ENCODE measurements around the gene KRT7. TPM values are rescaled to one million over a fixed set of nuclear protein-coding genes. Genes with fewer than 3 reads are reported as not detected.

KRT7 gene
- total RNA-seq, 1 donor from 2014 or later, result 768 TPM

GRCh38 chr12:52213564-52214420 lies 19.3 kb upstream of the KRT7 start:
- H3K4me3 ChIP-seq (ENCODE audit: low read depth, low read length), result no peak overlapping the region
- TF ChIP-seq CTCF (conservative IDR thresholded peaks at IDR 0.05; ENCODE audit: low read depth, low read length), result peak; percentile 100
- DNase-seq (ENCODE audit: low read depth), result no peak

- peak; percentile 11 for TF ChIP-seq CTCF (conservative IDR thresholded peaks at IDR 0.05; ENCODE audit: low read depth, low read length)
- H3K4me3 ChIP-seq (ENCODE audit: low read depth, low read length), result no peak overlapping the region
- DNase-seq (ENCODE audit: low read depth), result no peak
These were observed 18.6 kb upstream of the KRT7 start for GRCh38 chr12:52214421-52214802.

GRCh38 chr12:52215587-52216031 lies 17.4 kb upstream of the KRT7 start:
- no peak for TF ChIP-seq CTCF (conservative IDR thresholded peaks at IDR 0.05; ENCODE audit: low read depth, low read length)
- no peak overlapping the region for H3K4me3 ChIP-seq (ENCODE audit: low read depth, low read length)
- DNase-seq (ENCODE audit: low read depth), result peak; percentile 49

GRCh38 chr12:52216100-52216499 lies 16.9 kb upstream of the KRT7 start:
- DNase-seq (ENCODE audit: low read depth), result no peak
- no peak for TF ChIP-seq CTCF (conservative IDR thresholded peaks at IDR 0.05; ENCODE audit: low read depth, low read length)

GRCh38 chr12:52216807-52217206 lies 16.2 kb upstream of the KRT7 start:
- no peak overlapping the region for H3K4me3 ChIP-seq (ENCODE audit: low read depth, low read length)
- TF ChIP-seq CTCF (conservative IDR thresholded peaks at IDR 0.05; ENCODE audit: low read depth, low read length), result no peak
- no peak for DNase-seq (ENCODE audit: low read depth)

More at GRCh38 chr12:52216100-52216499, 16.9 kb upstream of the KRT7 start:
- H3K4me3 ChIP-seq (ENCODE audit: low read depth, low read length), result no peak overlapping the region

GRCh38 chr12:52217223-52217622 lies 15.8 kb upstream of the KRT7 start:
- no peak for DNase-seq (ENCODE audit: low read depth)
- TF ChIP-seq CTCF (conservative IDR thresholded peaks at IDR 0.05; ENCODE audit: low read depth, low read length), result peak; percentile 2
- H3K4me3 ChIP-seq (ENCODE audit: low read depth, low read length), result no peak overlapping the region

- DNase-seq (ENCODE audit: low read depth), result no peak
- no peak overlapping the region for H3K4me3 ChIP-seq (ENCODE audit: low read depth, low read length)
- TF ChIP-seq CTCF (conservative IDR thresholded peaks at IDR 0.05; ENCODE audit: low read depth, low read length), result no peak
These were observed 15.0 kb upstream of the KRT7 start for GRCh38 chr12:52218001-52218400.
